HepG2 (cell line): Measurements from ENCODE around the gene FOXS1. TPM values are rescaled to one million over a fixed set of nuclear protein-coding genes. Genes with fewer than 3 reads are reported as not detected.
A peak's percentile ranks its signal among the peaks of the same experiment; 100 is the strongest.

Source experiments
- ARHGAP35 ChIP-seq: sonication (generic); formaldehyde crosslinking; IDR thresholded peaks from 2 replicates; pipeline ENCODE4 v1.9.0; 2022; ENCODE audit warnings: mild to moderate bottlenecking, inconsistent platforms, moderate library complexity, missing genetic modification reagents, borderline replicate concordance
- CBX1 ChIP-seq: IDR thresholded peaks from one replicate; pipeline ENCODE4 v1.6.1; 2016; ENCODE audit warnings: antibody characterized with exemption, low read depth
- DDIT3 ChIP-seq: sonication (generic); formaldehyde crosslinking; IDR thresholded peaks from 2 replicates; pipeline ENCODE4 v1.4.0; 2020; ENCODE audit warnings: mild to moderate bottlenecking, missing genetic modification reagents
- FOXA3 ChIP-seq: IDR thresholded peaks from 2 replicates; pipeline ENCODE4 v1.6.1; 2016; ENCODE audit warnings: missing genetic modification reagents, missing compliant biosample characterization
- FOXM1 ChIP-seq: sonication (generic); formaldehyde crosslinking; IDR thresholded peaks from 2 replicates; pipeline ENCODE4 v1.5.0; 2020; ENCODE audit warnings: missing genetic modification reagents
- HOXA3 ChIP-seq: sonication (generic); formaldehyde crosslinking; IDR thresholded peaks from 2 replicates; pipeline ENCODE4 v1.5.0; 2020; ENCODE audit warnings: missing genetic modification reagents
- KLF11 ChIP-seq: IDR thresholded peaks from 2 replicates; pipeline ENCODE4 v1.6.1; 2016; ENCODE audit warnings: missing compliant biosample characterization
- KLF16 ChIP-seq, 2 experiments: sonication (generic) in 1 of 2; formaldehyde crosslinking in 1 of 2; IDR thresholded peaks; 2 replicates each; pipeline versions ENCODE4 v1.6.1 to v1.8.0; 2016 to 2023; ENCODE audit warnings: missing genetic modification reagents in 2 of 2, missing compliant biosample characterization in 1 of 2
- NR2F6 ChIP-seq, 2 experiments: IDR thresholded peaks; 2 replicates each; pipeline ENCODE4 v1.6.1; 2016; ENCODE audit warnings: antibody characterized with exemption in 1 of 2, mild to moderate bottlenecking in 1 of 2
- TFE3 ChIP-seq: IDR thresholded peaks from 2 replicates; pipeline ENCODE4 v1.6.1; 2016
- THAP11 ChIP-seq: IDR thresholded peaks from 2 replicates; pipeline ENCODE4 v1.6.1; 2016; ENCODE audit warnings: missing biosample characterization, missing genetic modification reagents
- TOPORS ChIP-seq: sonication (generic); formaldehyde crosslinking; IDR thresholded peaks from 2 replicates; pipeline ENCODE4 v1.8.0; 2023; ENCODE audit warnings: mild to moderate bottlenecking, missing genetic modification reagents
- TP53 ChIP-seq: sonication (generic); formaldehyde crosslinking; conservative IDR thresholded peaks from 2 replicates; pipeline ENCODE4 v1.4.0; 2020; ENCODE audit warnings: missing genetic modification reagents
- ZKSCAN1 ChIP-seq: fragments of 150-350 bp; IDR thresholded peaks from 2 replicates; pipeline ENCODE4 v1.6.1; 2014; ENCODE audit warnings: low read length
- ZNF138 ChIP-seq: sonication (generic); formaldehyde crosslinking; IDR thresholded peaks from 2 replicates; pipeline ENCODE4 v1.5.0; 2020; ENCODE audit warnings: mild to moderate bottlenecking, low read depth, missing genetic modification reagents
- ZNF224 ChIP-seq: sonication (generic); formaldehyde crosslinking; IDR thresholded peaks from 2 replicates; pipeline ENCODE4 v1.5.0; 2020; ENCODE audit warnings: mild to moderate bottlenecking, missing genetic modification reagents
- ZNF34 ChIP-seq: sonication (generic); formaldehyde crosslinking; IDR thresholded peaks from 2 replicates; pipeline ENCODE4 v1.4.0; 2020; ENCODE audit warnings: mild to moderate bottlenecking, missing genetic modification reagents, borderline replicate concordance
- ZNF441 ChIP-seq: sonication (generic); formaldehyde crosslinking; IDR thresholded peaks from 2 replicates; pipeline ENCODE4 v1.7.0; 2021; ENCODE audit warnings: missing genetic modification reagents, borderline replicate concordance
- ZNF605 ChIP-seq: sonication (generic); formaldehyde crosslinking; IDR thresholded peaks from 2 replicates; pipeline ENCODE4 v1.8.0; 2022; ENCODE audit warnings: mild to moderate bottlenecking, missing genetic modification reagents
- ZNF710 ChIP-seq: sonication (generic); formaldehyde crosslinking; IDR thresholded peaks from 2 replicates; pipeline ENCODE4 v1.5.0; 2020; ENCODE audit warnings: mild to moderate bottlenecking, missing genetic modification reagents, borderline replicate concordance
- polyA plus RNA-seq, 8 experiments: library from polyadenylated mRNA; depleted of rRNA in 3 of 8; stranded (reverse) in 7 of 8; unstranded in 1 of 8; fragments of >200 nt; fragmentation: Illumina TruSeq in 4 of 8; extraction: Trizol in 4 of 8; gene quantifications; 2 replicates each; pipeline versions ENCODE4 v1.2.1 to v1.2.3, GENCODE V29; 2011 to 2016; ENCODE audit warnings: low read depth in 4 of 8, missing spikeins in 1 of 8, mixed read lengths in 1 of 8; ENCODE audit not compliant: insufficient read depth in 1 of 8
- total RNA-seq, 5 experiments: library from RNA; depleted of rRNA; stranded (reverse); fragments of >200 nt; fragmentation: Illumina TruSeq; extraction: Trizol; gene quantifications; 2 replicates each; pipeline ENCODE4 v1.2.3, GENCODE V29; 2016; ENCODE audit warnings: low read depth in 1 of 5
- TF ChIP-seq, protein P1 (sequence below): sonication (generic); formaldehyde crosslinking; IDR thresholded peaks from 2 replicates; pipeline ENCODE4 v1.4.0; 2020; ENCODE audit warnings: missing genetic modification reagents
- TF ChIP-seq, protein P2 (sequence below): sonication (generic); formaldehyde crosslinking; IDR thresholded peaks from 2 replicates; pipeline ENCODE4 v1.5.1; 2020; ENCODE audit warnings: mild to moderate bottlenecking, moderate library complexity, missing genetic modification reagents
- TF ChIP-seq, protein P3 (sequence below): sonication (generic); formaldehyde crosslinking; IDR thresholded peaks from 2 replicates; pipeline ENCODE4 v1.4.0; 2020; ENCODE audit warnings: mild to moderate bottlenecking, missing genetic modification reagents

The FOXS1 gene
- total and polyA plus RNA-seq, 2 of the 13 experiments (the other 11 are each of a cell fraction or from before 2014, with no cell fraction given), result not detected

- TF ChIP-seq ZNF710, result no peak
- no peak for TF ChIP-seq CBX1
- peak; percentile 75; the same call in 1 of the 2 replicates for TF ChIP-seq KLF11 (CRISPR knock-in tag)
- TF ChIP-seq FOXA3 (CRISPR knock-in tag), result peak; percentile 51
- no peak; the same call in 1 of the 2 replicates for TF ChIP-seq ZKSCAN1
- no peak for TF ChIP-seq ZNF138 (CRISPR knock-in tag)
- TF ChIP-seq HOXA3 (CRISPR knock-in tag), result no peak
- no peak for TF ChIP-seq ZNF34 (CRISPR knock-in tag)
- TF ChIP-seq NR2F6 (IDR thresholded peaks at IDR 0.05), result no peak
- TF ChIP-seq NR2F6 (CRISPR knock-in tag; IDR thresholded peaks at IDR 0.05), result 0 out of 2 replicates have a peak, but pooled peaks have one; percentile 11
- no peak for TF ChIP-seq DDIT3 (CRISPR knock-in tag)
- TF ChIP-seq, protein P1, sequence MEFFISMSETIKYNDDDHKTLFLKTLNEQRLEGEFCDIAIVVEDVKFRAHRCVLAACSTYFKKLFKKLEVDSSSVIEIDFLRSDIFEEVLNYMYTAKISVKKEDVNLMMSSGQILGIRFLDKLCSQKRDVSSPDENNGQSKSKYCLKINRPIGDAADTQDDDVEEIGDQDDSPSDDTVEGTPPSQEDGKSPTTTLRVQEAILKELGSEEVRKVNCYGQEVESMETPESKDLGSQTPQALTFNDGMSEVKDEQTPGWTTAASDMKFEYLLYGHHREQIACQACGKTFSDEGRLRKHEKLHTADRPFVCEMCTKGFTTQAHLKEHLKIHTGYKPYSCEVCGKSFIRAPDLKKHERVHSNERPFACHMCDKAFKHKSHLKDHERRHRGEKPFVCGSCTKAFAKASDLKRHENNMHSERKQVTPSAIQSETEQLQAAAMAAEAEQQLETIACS (CRISPR knock-in tag), result no peak
- no peak for TF ChIP-seq ZNF441 (CRISPR knock-in tag)
- TF ChIP-seq TFE3 (CRISPR knock-in tag), result no peak
- peak; percentile 43; the same call in 1 of the 2 replicates for TF ChIP-seq ZNF605 (CRISPR knock-in tag)
- peak in 1 of 2 experiments; percentile 41; a peak in 1 of 4 replicates for TF ChIP-seq KLF16 (CRISPR knock-in tag; IDR thresholded peaks at IDR 0.05)
- TF ChIP-seq TP53 (CRISPR knock-in tag), result 0 out of 2 replicates have a peak, but pooled peaks have one; percentile 56
- peak; percentile 46; the same call in 1 of the 2 replicates for TF ChIP-seq THAP11
- no peak for TF ChIP-seq TOPORS (CRISPR knock-in tag)
- TF ChIP-seq FOXM1 (CRISPR knock-in tag), result peak; percentile 45; the same call in 1 of the 2 replicates
- TF ChIP-seq ZNF224 (CRISPR knock-in tag), result no peak
- TF ChIP-seq, protein P2, sequence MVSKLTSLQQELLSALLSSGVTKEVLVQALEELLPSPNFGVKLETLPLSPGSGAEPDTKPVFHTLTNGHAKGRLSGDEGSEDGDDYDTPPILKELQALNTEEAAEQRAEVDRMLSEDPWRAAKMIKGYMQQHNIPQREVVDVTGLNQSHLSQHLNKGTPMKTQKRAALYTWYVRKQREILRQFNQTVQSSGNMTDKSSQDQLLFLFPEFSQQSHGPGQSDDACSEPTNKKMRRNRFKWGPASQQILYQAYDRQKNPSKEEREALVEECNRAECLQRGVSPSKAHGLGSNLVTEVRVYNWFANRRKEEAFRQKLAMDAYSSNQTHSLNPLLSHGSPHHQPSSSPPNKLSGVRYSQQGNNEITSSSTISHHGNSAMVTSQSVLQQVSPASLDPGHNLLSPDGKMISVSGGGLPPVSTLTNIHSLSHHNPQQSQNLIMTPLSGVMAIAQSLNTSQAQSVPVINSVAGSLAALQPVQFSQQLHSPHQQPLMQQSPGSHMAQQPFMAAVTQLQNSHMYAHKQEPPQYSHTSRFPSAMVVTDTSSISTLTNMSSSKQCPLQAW (CRISPR knock-in tag), result 0 out of 2 replicates have a peak, but pooled peaks have one; percentile 32
- TF ChIP-seq, protein P3, sequence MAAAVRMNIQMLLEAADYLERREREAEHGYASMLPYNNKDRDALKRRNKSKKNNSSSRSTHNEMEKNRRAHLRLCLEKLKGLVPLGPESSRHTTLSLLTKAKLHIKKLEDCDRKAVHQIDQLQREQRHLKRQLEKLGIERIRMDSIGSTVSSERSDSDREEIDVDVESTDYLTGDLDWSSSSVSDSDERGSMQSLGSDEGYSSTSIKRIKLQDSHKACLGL (CRISPR knock-in tag), result no peak
- TF ChIP-seq ARHGAP35 (CRISPR knock-in tag), result no peak
Measured at GRCh38 chr20:31835977-31836852, 9.2 kb downstream of the FOXS1 start (continued).
